Coronary artery (tissue), 2 donors: Measurements from ENCODE around the gene TIGAR.
A peak's percentile ranks its signal among the peaks of the same experiment; 100 is the strongest.

Experiments used
- DNase-seq: peaks from one replicate; pipeline ENCODE4 v3.0.0-alpha.2; 2017; ENCODE audit warnings: low spot score
- H3K27ac ChIP-seq, 2 donors: fragments of 200-600 bp; sonication (generic); one replicate each; pipeline ENCODE4 v1.5.1; 2016 to 2019
- H3K4me3 ChIP-seq: fragments of 200-600 bp; sonication (generic); 2 replicates; pipeline ENCODE4 v1.5.1; 2016; ENCODE audit warnings: mild to moderate bottlenecking, moderate library complexity
- TF ChIP-seq, protein P1 (sequence below): fragments of 200-600 bp; sonication (generic); IDR thresholded peaks from one replicate; pipeline ENCODE4 v1.5.1; 2019; ENCODE audit warnings: antibody characterized with exemption

TIGAR gene

DNA sequence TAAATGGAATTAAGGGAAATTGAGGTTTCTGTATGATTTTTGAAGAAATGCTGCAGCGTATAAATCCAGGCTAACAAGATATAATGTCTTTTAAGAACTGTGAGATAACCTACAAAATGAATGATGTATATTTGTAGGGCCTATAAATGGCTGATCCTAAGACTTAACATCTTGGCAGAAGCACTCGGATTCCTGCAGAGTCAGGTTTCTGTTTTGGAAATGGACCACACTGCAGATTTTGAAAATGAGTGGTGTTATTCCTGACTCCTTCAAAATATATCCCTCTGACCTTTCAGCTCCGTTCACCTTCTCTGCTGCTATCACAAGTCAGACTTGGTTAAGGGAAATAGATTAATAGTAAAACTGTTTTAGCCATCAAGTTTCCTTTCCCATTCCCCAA, 5.0 kb downstream of the TIGAR start:
- TF ChIP-seq, protein P1, sequence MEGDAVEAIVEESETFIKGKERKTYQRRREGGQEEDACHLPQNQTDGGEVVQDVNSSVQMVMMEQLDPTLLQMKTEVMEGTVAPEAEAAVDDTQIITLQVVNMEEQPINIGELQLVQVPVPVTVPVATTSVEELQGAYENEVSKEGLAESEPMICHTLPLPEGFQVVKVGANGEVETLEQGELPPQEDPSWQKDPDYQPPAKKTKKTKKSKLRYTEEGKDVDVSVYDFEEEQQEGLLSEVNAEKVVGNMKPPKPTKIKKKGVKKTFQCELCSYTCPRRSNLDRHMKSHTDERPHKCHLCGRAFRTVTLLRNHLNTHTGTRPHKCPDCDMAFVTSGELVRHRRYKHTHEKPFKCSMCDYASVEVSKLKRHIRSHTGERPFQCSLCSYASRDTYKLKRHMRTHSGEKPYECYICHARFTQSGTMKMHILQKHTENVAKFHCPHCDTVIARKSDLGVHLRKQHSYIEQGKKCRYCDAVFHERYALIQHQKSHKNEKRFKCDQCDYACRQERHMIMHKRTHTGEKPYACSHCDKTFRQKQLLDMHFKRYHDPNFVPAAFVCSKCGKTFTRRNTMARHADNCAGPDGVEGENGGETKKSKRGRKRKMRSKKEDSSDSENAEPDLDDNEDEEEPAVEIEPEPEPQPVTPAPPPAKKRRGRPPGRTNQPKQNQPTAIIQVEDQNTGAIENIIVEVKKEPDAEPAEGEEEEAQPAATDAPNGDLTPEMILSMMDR: no peak
- Histone ChIP-seq H3K27ac (no peak overlapping the region), H3K4me3 (no peak overlapping the region)
- DNase-seq: no peak

DNA sequence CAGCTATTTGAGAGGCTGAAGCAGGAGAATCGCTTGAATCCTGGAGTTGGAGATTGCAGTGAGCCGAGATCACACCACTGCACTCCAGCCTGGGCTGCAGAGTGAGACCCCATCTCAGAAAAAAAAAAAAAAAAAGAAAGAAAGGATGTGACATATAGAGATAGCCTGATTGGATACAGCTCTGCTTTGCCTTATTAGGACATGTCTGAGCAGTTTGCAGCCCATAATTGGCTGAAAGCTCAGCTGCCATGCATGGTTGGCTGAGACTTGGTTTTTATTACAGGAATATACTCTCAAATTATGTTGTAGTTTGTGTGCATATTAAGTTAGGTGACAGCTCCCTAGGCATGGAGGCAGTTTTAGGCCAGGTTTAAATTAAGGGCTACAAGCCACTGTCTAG, 6.3 kb downstream of the TIGAR start:
- no peak overlapping the region for H3K4me3 ChIP-seq
- TF ChIP-seq, protein P1: no peak
- no peak for DNase-seq
- no peak overlapping the region for H3K27ac ChIP-seq

DNA sequence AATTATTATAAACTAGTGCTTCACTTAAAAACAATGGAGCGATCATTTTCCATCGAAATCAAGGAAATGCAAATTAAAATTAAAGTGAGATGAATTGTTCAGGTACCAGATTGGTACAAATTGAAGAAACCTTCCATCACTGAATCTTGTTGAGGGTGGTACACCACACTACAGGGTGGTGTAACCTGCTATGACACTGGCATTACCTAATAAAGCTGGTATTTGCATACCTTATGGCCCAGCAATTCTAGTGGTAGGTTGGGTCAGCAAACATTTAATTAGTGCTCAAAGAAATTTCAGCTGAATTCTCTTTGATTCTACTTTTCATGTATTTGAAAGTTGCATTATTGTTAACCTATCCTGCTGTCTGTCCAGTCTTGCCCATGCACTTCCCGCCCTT, 9.2 kb downstream of the TIGAR start:
- H3K27ac ChIP-seq: no peak overlapping the region
- no peak overlapping the region for H3K4me3 ChIP-seq
- DNase-seq: no peak
- TF ChIP-seq, protein P1: no peak

DNA sequence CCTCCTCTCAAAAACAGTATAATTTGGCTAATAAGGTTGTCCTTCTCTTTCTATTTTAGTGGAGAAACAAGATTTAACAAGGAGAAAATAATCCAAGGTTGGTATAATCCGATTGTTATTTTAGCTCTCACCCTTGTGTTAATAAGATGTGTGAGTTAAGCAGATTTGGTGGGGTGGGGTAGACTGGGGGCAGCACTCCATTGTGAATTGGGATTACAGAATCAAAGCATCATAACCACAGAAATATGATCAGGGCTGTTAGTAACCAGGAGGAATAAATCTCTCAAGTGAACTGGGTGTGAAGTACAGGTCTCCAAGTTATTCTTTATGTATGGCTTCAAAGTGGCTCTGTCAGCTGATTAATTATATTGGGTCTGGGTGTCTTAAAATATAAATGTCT, 10.2 kb downstream of the TIGAR start:
- DNase-seq: no peak
- Histone ChIP-seq H3K27ac (no peak overlapping the region), H3K4me3 (no peak overlapping the region)
- TF ChIP-seq, protein P1: no peak

DNA sequence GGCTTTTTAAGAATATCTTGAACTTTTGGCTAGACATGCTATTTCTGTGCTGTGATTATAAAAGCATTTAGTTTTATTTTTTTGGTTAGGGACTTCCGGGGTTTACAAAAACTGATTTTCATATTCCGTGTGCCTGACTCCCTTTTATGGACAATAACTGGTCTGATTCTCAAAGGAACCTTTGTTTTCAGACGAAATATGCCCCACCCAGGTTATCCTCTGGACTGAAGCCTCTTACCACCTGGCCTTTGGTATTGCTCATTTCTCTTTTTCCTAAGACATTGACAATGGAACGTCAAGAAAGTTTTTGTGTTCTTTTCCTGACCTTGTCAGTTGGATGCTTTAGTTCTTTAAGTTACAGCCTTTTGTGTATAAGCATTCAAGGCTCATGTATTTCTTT, 10.8 kb downstream of the TIGAR start:
- no peak for DNase-seq
- H3K4me3 ChIP-seq: no peak overlapping the region
- TF ChIP-seq, protein P1: no peak
- no peak overlapping the region for H3K27ac ChIP-seq

DNA sequence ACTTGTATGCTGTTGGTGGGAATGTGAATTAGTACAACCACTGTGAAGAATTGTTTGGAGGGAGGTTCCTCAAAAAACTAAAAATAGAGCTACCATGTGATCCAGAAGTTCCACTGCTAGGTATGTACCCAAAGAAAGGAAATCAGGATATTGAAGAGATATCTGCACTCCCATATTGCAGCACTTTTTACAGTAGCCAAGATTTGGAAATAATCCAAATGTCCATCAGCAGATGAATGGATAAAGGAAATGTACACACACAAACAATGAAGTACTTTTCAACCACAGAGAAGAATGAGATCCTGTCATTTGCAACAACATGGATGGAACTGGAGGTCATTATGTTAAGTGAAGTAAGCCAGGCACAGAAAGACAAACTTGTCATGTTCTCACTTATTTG, 25.9 kb downstream of the TIGAR start:
- TF ChIP-seq, protein P1: no peak
- DNase-seq: no peak

DNA sequence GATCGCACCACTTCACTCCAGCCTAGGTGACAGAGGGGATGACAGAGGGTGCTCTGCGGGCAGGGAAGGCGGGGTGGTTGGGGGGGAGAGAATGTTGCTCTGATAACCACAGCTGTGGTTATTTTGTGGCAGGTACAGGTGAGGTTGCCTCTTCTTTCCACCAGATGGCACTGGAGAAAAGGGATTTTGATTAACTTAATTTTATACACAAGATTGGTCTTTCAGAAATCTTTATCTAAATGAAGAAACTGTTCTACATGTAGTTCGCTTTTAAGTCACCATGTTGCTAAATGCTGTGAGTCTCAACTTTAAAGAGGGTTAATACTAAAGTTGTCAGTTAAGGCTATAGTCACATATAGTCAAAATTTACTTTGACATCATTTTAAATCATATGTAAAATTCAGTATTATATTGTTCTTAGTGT, 32.8 kb downstream of the TIGAR start:
- TF ChIP-seq, protein P1: peak; percentile 2
- Histone ChIP-seq H3K27ac (no peak overlapping the region), H3K4me3 (no peak overlapping the region)
- DNase-seq: no peak

More for the DNA sequence above, 25.9 kb downstream of the TIGAR start:
- H3K4me3 ChIP-seq: no peak overlapping the region
- H3K27ac ChIP-seq: no peak overlapping the region
